Stimulated activated effector memory CD8-positive, alpha-beta T cell treated with anti-CD3 and anti-CD28 coated beads, Interleukin-12 subunit alpha, Interleukin-12 subunit beta, amount 100 ng/mL, for 72 hours (primary cell): ENCODE results near the gene PACS1.
A peak's percentile ranks its signal among the peaks of the same experiment; 100 is the strongest.

Source experiments
- ATAC-seq: fragments of 150-1000 bp; cut with Tn5 transposase; 2 replicates; pipeline ENCODE4 v1.10.0; 2021
- DNase-seq, 2 donors: peaks; one replicate each; pipeline ENCODE4 v3.0.0; 2021 to 2022; ENCODE audit warnings: low spot score in 2 of 2
- H3K27ac Mint-ChIP-seq: one replicate; pipeline ENCODE4 v1.8.0; 2022; ENCODE audit warnings: mild to moderate bottlenecking, mixed read lengths
- H3K36me3 Mint-ChIP-seq: one replicate; pipeline ENCODE4 v1.8.0; 2022; ENCODE audit warnings: mild to moderate bottlenecking, mixed read lengths
- H3K4me1 Mint-ChIP-seq: one replicate; pipeline ENCODE4 v1.8.0; 2022; ENCODE audit warnings: mixed read lengths
- H3K4me3 Mint-ChIP-seq: one replicate; pipeline ENCODE4 v1.8.0; 2022; ENCODE audit warnings: mild to moderate bottlenecking, mixed read lengths
- H3K9me3 Mint-ChIP-seq: one replicate; pipeline ENCODE4 v1.8.0; 2022; ENCODE audit warnings: mixed read lengths

Gene PACS1

GRCh38 chr11:66282468-66283455, 212.7 kb downstream of the PACS1 start:
- no peaks in the 10 kb centered on the region for H3K9me3 Mint-ChIP-seq
- H3K36me3 Mint-ChIP-seq = peaks cover 35% of the 10 kb centered on the region
- H3K27ac Mint-ChIP-seq = peak overlapping the region; percentile 94
- H3K4me1 Mint-ChIP-seq = peaks cover 66% of the 10 kb centered on the region
- peak; percentile 90 for ATAC-seq
- DNase-seq = peak; percentile 99
- no peak overlapping the region for H3K4me3 Mint-ChIP-seq

- Mint-ChIP-seq H3K9me3 (no peaks in the 10 kb centered on the region), H3K27ac (peak overlapping the region; percentile 94), H3K4me1 (peaks cover 71% of the 10 kb centered on the region), H3K4me3 (no peak overlapping the region), H3K36me3 (peaks cover 43% of the 10 kb centered on the region)
- no peak for ATAC-seq
- no peak for DNase-seq
These were observed 213.5 kb downstream of the PACS1 start for GRCh38 chr11:66283461-66284105.

- Mint-ChIP-seq H3K36me3 (peaks cover 46% of the 10 kb centered on the region), H3K9me3 (no peaks in the 10 kb centered on the region), H3K4me1 (peaks cover 69% of the 10 kb centered on the region), H3K4me3 (no peak overlapping the region), H3K27ac (peak overlapping the region; percentile 48)
- ATAC-seq (no peak), DNase-seq (no peak)
These were observed 214.5 kb downstream of the PACS1 start for GRCh38 chr11:66284526-66285078.

GRCh38 chr11:66285250-66285947, 215.3 kb downstream of the PACS1 start:
- Mint-ChIP-seq H3K36me3 (peaks cover 48% of the 10 kb centered on the region), H3K4me3 (no peak overlapping the region)

GRCh38 chr11:66286699-66287098, 216.6 kb downstream of the PACS1 start:
- Mint-ChIP-seq H3K4me3 (peak overlapping the region; percentile 88), H3K4me1 (peaks cover 71% of the 10 kb centered on the region), H3K27ac (no peak overlapping the region), H3K9me3 (no peaks in the 10 kb centered on the region), H3K36me3 (peaks cover 48% of the 10 kb centered on the region)
- no peak for DNase-seq
- no peak for ATAC-seq

More at GRCh38 chr11:66285250-66285947, 215.3 kb downstream of the PACS1 start:
- DNase-seq (no peak), ATAC-seq (no peak)
- Mint-ChIP-seq H3K4me1 (peaks cover 73% of the 10 kb centered on the region), H3K9me3 (no peaks in the 10 kb centered on the region), H3K27ac (peak overlapping the region; percentile 12)

GRCh38 chr11:66287211-66287888, 217.3 kb downstream of the PACS1 start:
- Mint-ChIP-seq H3K4me1 (peaks cover 66% of the 10 kb centered on the region), H3K27ac (peak overlapping the region; percentile 94), H3K36me3 (peaks cover 41% of the 10 kb centered on the region), H3K9me3 (no peaks in the 10 kb centered on the region), H3K4me3 (peak overlapping the region; percentile 88)
- ATAC-seq (no peak), DNase-seq (no peak)

GRCh38 chr11:66287889-66288670, 218.0 kb downstream of the PACS1 start:
- Mint-ChIP-seq H3K27ac (peak overlapping the region; percentile 94), H3K4me3 (peak overlapping the region; percentile 88), H3K4me1 (peaks cover 66% of the 10 kb centered on the region), H3K9me3 (no peaks in the 10 kb centered on the region), H3K36me3 (peaks cover 34% of the 10 kb centered on the region)
- ATAC-seq (no peak), DNase-seq (no peak)

GRCh38 chr11:66288671-66289547, 218.8 kb downstream of the PACS1 start, which contains the start of gene YIF1A:
Gene YIF1A, minus strand, starts transcription at chr11:66289143. Its CDS starts 158 bp downstream, at chr11:66288985.
- DNase-seq (peak; percentile 95 to 98), ATAC-seq (peak; percentile 95)
- H3K4me1 Mint-ChIP-seq = peaks cover 67% of the 10 kb centered on the region
- H3K9me3 Mint-ChIP-seq = no peaks in the 10 kb centered on the region
- H3K36me3 Mint-ChIP-seq = peaks cover 32% of the 10 kb centered on the region
- H3K4me3 Mint-ChIP-seq = peak within 1 kb of the TSS; percentile 88
- peak within 1 kb of the TSS; percentile 94 for H3K27ac Mint-ChIP-seq

- H3K36me3 Mint-ChIP-seq = peaks cover 32% of the 10 kb centered on the region
- H3K9me3 Mint-ChIP-seq = no peaks in the 10 kb centered on the region
- H3K27ac Mint-ChIP-seq = peak overlapping the region; percentile 94
- peak overlapping the region; percentile 88 for H3K4me3 Mint-ChIP-seq
- peaks cover 67% of the 10 kb centered on the region for H3K4me1 Mint-ChIP-seq
- DNase-seq (peak in 1 of 2 donors; percentile 57), ATAC-seq (peak; percentile 79)
These were observed 219.7 kb downstream of the PACS1 start for GRCh38 chr11:66289548-66290329.

- Mint-ChIP-seq H3K4me3 (peak overlapping the region; percentile 88), H3K27ac (no peak overlapping the region), H3K9me3 (no peaks in the 10 kb centered on the region), H3K4me1 (peaks cover 63% of the 10 kb centered on the region), H3K36me3 (peaks cover 29% of the 10 kb centered on the region)
- ATAC-seq (no peak), DNase-seq (no peak)
These were observed 220.2 kb downstream of the PACS1 start for GRCh38 chr11:66290330-66290621.

- Mint-ChIP-seq H3K9me3 (no peaks in the 10 kb centered on the region), H3K27ac (no peak overlapping the region), H3K36me3 (peaks cover 26% of the 10 kb centered on the region), H3K4me3 (peak overlapping the region; percentile 88), H3K4me1 (peaks cover 56% of the 10 kb centered on the region)
- DNase-seq (no peak), ATAC-seq (no peak)
These were observed 221.2 kb downstream of the PACS1 start for GRCh38 chr11:66291303-66291705.

GRCh38 chr11:66291706-66292542, 221.9 kb downstream of the PACS1 start, which contains the start of gene TMEM151A:
Gene TMEM151A, plus strand, starts transcription at chr11:66291894. Its CDS starts 120 bp downstream, at chr11:66292014.
- ATAC-seq (no peak), DNase-seq (no peak)
- Mint-ChIP-seq H3K27ac (peak within 1 kb of the TSS; percentile 15), H3K4me3 (peak within 1 kb of the TSS; percentile 88), H3K36me3 (peaks cover 21% of the 10 kb centered on the region), H3K9me3 (no peaks in the 10 kb centered on the region), H3K4me1 (peaks cover 52% of the 10 kb centered on the region)
